ENCODE measurements around the gene URB2. TPM values are rescaled to one million over a fixed set of nuclear protein-coding genes. Genes with fewer than 3 reads are reported as not detected.

The URB2 gene
- total RNA-seq, 1 experiment from 2014 or later, result 20.4 TPM

GRCh38 chr1:229619614-229620013 is 6.4 kb upstream of the URB2 start:
- H3K9me3 ChIP-seq (ENCODE audit: control insufficient read depth in 1 of 2, insufficient read depth in 1 of 2, low read depth in 1 of 2, low read length in 2 of 2), result no peaks in the 10 kb centered on the region
- TF ChIP-seq ZNF274 (IDR thresholded peaks at IDR 0.05; ENCODE audit: low read depth, low read length) (no peak), REST (IDR thresholded peaks at IDR 0.05; ENCODE audit: low read depth) (no peak), POLR2A (IDR thresholded peaks at IDR 0.05; ENCODE audit: borderline replicate concordance, extremely low read depth, insufficient read depth, insufficient read length) (no peak), YY1 (IDR thresholded peaks at IDR 0.05; ENCODE audit: extremely low read depth, insufficient replicate concordance, low read depth, low read length) (no peak), CBX3 (IDR thresholded peaks at IDR 0.05; ENCODE audit: low read depth) (no peak), SIN3A (IDR thresholded peaks at IDR 0.05; ENCODE audit: low read depth) (no peak), EZH2phosphoT487 (IDR thresholded peaks at IDR 0.05; ENCODE audit: borderline replicate concordance) (no peak), RAD21 (IDR thresholded peaks at IDR 0.05; ENCODE audit: low read depth) (no peak), FOSL1 (IDR thresholded peaks at IDR 0.05; ENCODE audit: low read depth) (no peak), CEBPB (IDR thresholded peaks at IDR 0.05; ENCODE audit: low read depth) (no peak), SP1 (IDR thresholded peaks at IDR 0.05; ENCODE audit: low read depth) (no peak), JUND (IDR thresholded peaks at IDR 0.05) (no peak), ZFX (IDR thresholded peaks at IDR 0.05) (no peak), MAX (IDR thresholded peaks at IDR 0.05) (no peak), TCF7L2 (IDR thresholded peaks at IDR 0.05; ENCODE audit: borderline replicate concordance, extremely low read depth, insufficient read depth, insufficient read length) (no peak), POLR2AphosphoS5 (IDR thresholded peaks at IDR 0.05; ENCODE audit: low read depth, low read length) (no peak)
- no peak overlapping the region for H2AFZ ChIP-seq (ENCODE audit: low read depth, low read length, poor library complexity, severe bottlenecking)
- no TSS peak for BruUV-seq (replicated peaks)
- H3K27me3 ChIP-seq (ENCODE audit: insufficient read depth, low read length), result no peaks in the 10 kb centered on the region
- no peak; the same call in 1 of the 2 replicates for ATAC-seq
- RAD21 ChIA-PET (ENCODE audit: low non-redundant PET in 1 of 2, low total read pairs in 2 of 2, uncharacterized antibody in 2 of 2, unreplicated experiment in 2 of 2), result no interaction called here
- no peak overlapping the region for H3K9ac ChIP-seq (ENCODE audit: low read length)
- peaks cover 95% of the 10 kb centered on the region for H3K79me2 ChIP-seq (ENCODE audit: insufficient read depth, low read length)
- H4K20me1 ChIP-seq (ENCODE audit: insufficient read depth), result no peaks in the 10 kb centered on the region
- no peak for DNase-seq (ENCODE audit: low read depth, low spot score)
- H3K4me1 ChIP-seq (ENCODE audit: control insufficient read depth in 1 of 2, insufficient read depth in 2 of 2, low read length in 2 of 2), result peaks cover 6 to 7% of the 10 kb centered on the region in 2 experiments; a peak in 3 of 4 replicates
- intact Hi-C loops (cut with micrococcal nuclease), result loop anchor here (10.0 kb wide), 1 partner anchor 365 kb away; no protein-coding TSS in a partner anchor
- CTCF ChIA-PET, result no interaction called here
- POLR2A ChIA-PET, result no interaction called here
- no peaks in the 10 kb centered on the region for H3K36me3 ChIP-seq (ENCODE audit: control insufficient read depth in 1 of 2, insufficient read depth in 2 of 2, low read length in 2 of 2)
- H3K27ac ChIP-seq (ENCODE audit: low read depth, low read length), result no peak overlapping the region
- no peak overlapping the region for H3K4me3 ChIP-seq (replicated peaks in 1 of 2; ENCODE audit: low read depth in 1 of 2, low read length in 2 of 2)
- no peaks in the 10 kb centered on the region for H3K9me2 ChIP-seq (ENCODE audit: insufficient read depth)
- no peak overlapping the region for H3K4me2 ChIP-seq (ENCODE audit: low read length)
